Vein endothelial cell (primary cell): ENCODE measurements around the gene SCARB2. TPM values are rescaled to one million over a fixed set of nuclear protein-coding genes. Genes with fewer than 3 reads are reported as not detected.

Experiments
- total RNA-seq: library from RNA; depleted of rRNA; stranded (reverse); fragments of >200 nt; gene quantifications from 2 replicates; pipeline ENCODE4 v1.2.3, GENCODE V29; 2012

The SCARB2 gene, protein sequence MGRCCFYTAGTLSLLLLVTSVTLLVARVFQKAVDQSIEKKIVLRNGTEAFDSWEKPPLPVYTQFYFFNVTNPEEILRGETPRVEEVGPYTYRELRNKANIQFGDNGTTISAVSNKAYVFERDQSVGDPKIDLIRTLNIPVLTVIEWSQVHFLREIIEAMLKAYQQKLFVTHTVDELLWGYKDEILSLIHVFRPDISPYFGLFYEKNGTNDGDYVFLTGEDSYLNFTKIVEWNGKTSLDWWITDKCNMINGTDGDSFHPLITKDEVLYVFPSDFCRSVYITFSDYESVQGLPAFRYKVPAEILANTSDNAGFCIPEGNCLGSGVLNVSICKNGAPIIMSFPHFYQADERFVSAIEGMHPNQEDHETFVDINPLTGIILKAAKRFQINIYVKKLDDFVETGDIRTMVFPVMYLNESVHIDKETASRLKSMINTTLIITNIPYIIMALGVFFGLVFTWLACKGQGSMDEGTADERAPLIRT
- total RNA-seq = 152 and 153 TPM in 2 replicates

DNA sequence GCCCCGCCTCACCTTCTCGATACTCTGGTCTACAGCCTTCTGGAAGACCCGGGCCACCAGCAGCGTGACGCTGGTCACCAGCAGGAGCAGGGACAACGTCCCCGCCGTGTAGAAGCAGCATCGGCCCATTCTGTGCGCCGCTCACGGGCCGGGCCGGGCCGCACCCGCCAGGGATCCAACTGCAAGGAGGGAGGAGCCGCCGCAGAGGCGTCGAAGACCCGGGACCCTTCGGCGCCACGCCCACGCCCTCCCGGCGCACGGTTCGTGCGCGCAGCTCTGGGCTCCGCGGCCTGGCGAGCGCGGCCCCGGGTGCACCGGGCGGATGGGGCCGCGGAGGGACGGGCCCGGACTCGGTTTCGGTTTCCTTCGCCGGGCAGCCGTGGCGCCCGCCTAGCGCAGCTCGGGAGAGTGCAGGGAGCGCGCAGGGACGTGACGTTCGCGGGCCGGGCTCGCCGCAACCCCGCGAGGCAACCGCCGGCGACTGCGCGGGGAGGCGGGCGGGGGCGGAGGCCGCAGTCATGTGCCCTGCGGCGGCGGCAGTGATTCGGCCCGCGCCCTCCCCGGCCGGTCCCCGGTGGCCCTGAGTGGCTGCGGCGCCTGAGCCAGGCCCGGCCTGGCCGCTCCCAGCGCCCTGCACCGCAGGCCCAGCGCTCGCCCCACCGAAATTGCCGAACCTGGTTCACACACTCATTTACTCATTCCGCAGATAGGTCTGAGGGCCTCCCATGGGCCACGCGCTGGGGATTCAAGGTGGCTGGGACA, at the start of gene SCARB2:
Gene SCARB2, minus strand, starts transcription at position 410 of the 762 bp plus-strand sequence. Its CDS starts 281 bp downstream, at position 129.

DNA sequence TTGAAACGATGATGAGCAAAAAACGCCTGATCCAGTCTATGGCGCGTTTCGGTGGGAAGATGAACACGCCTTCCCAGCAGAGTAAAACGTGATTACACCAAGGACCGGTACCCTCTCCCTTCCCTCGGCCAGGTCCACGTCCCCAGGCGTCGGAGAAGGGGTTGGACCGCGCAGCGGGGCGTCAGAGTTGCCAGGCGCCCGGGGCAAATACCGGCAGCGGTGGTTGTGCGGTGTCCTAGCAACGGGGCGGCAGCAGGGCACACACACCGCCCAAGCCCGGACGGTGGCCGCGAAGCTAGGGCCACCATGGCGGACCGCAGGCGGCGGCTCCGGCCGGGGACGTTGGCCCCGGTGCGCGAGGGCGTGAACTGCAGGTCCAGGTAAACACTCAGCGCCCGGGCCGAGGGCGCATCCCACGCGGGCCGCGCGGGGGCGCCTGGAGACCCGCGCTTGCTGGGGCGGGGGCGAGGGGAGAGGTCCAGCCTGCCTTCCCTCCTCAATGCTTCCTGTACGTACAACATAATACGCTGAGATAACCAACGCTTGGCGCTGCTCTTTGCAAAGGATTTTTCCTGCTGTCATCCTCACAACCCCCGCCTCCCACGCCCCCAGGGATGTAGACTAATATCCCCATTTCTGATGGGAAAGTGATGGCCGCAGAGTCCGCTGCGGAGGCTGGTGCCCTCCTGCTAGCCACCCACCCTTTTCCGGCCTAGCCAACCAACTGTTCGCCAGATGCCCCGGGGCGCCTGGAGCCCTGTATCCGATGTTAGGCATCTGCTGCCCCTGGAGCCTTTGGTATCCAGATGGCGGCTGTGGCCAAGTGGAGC, 38.0 kb upstream of the SCARB2 start, which contains the start of gene FAM47E:
Gene FAM47E, plus strand, starts transcription at position 281 of the 830 bp plus-strand sequence. Its CDS starts 26 bp downstream, at position 307.

DNA sequence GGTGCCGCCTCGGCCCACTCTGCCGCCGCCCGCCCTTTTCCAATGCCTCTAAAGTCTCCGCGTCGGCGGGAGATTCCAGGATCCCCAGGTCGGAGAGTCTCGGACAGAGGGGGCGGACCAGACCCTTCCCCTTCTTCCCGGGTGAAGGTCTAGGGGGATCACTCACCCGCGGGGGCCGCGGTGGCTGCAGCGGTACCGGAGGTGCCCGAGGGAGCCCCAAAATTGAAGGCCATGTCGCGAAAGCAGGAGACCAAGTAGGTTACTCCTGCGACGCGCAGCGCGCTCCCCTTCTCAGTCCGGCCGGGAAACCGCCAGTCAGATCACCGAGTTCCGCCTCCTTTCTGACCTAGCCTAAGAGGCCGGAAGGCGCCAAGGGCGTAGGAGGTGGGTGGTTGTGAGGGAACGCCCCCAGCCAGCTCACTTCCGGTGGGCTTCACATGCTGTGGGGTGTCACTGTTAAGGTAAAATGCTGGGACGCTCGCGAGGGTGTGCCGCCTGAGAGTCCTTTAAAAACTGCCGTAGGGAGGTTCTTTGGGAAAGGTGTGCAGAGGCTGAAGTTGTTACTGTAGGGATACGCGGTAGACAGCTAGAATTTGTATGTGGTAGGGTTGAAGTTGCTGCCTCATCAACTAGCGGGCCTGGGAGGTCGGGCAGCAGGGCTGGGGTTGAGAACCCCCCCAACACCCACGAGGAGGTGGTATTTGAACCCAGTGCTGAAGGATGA, 65.3 kb downstream of the SCARB2 start, which contains the start of gene NUP54:
Gene NUP54, minus strand, starts transcription at position 256 of the 724 bp plus-strand sequence. Its CDS starts 23 bp downstream, at position 233.

Other genes starting within 250 kb of the SCARB2 start
- gene SDAD1, start 222.9 kb downstream of the SCARB2 start, total RNA-seq = 37.6 and 43.0 TPM in 2 replicates
- not detected in 2 replicates for gene CXCL9, start 206.3 kb downstream of the SCARB2 start, total RNA-seq
- gene CXCL10, start 190.3 kb downstream of the SCARB2 start, total RNA-seq = 0.10 and 0.33 TPM in 2 replicates
- 3.9 and 5.2 TPM in 2 replicates for gene CXCL11, start 177.8 kb downstream of the SCARB2 start, total RNA-seq
- 0.33 TPM in 1 of 2 replicates, not detected in the other for gene ART3, start 139.1 kb downstream of the SCARB2 start, total RNA-seq
- 50.3 and 54.7 TPM in 2 replicates for gene NUP54, start 65.4 kb downstream of the SCARB2 start, total RNA-seq
- gene FAM47E, start 37.9 kb upstream of the SCARB2 start, total RNA-seq = not detected in 2 replicates
- gene STBD1, start 92.9 kb upstream of the SCARB2 start, total RNA-seq = 0.98 and 1.7 TPM in 2 replicates
- not detected in 2 replicates for gene CCDC158, start 207.3 kb upstream of the SCARB2 start, total RNA-seq
- gene SHROOM3, start 221.4 kb upstream of the SCARB2 start, total RNA-seq = 1.6 and 2.7 TPM in 2 replicates